K562 (cell line): Measurements from ENCODE around the gene HINT2. TPM values are rescaled to one million over a fixed set of nuclear protein-coding genes. Genes with fewer than 3 reads are reported as not detected.

ENCODE experiments used
- NR3C1 ChIP-seq: sonication (generic); formaldehyde crosslinking; IDR thresholded peaks from 2 replicates; pipeline ENCODE4 v1.8.1; 2022; ENCODE audit warnings: missing genetic modification reagents
- ZNF583 ChIP-seq: fragments of 250-450 bp; sonication (Bioruptor Pico); IDR thresholded peaks from 2 replicates; pipeline ENCODE4 v1.4.0; 2020
- polyA plus RNA-seq, 8 experiments: library from polyadenylated mRNA; depleted of rRNA in 4 of 8; stranded (reverse) in 5 of 8; unstranded in 3 of 8; fragments of >200 nt; fragmentation: Nextera tagmentation in 2 of 8; fragmentation: Illumina TruSeq in 1 of 8; extraction: Ambion mirVana in 2 of 8; extraction: Trizol in 1 of 8; gene quantifications; 2 replicates each; pipeline versions ENCODE4 v1.2.1 to v1.2.3, GENCODE V29; 2011 to 2014; ENCODE audit warnings: inconsistent platforms in 1 of 8, missing spikeins in 1 of 8
- total RNA-seq, 7 experiments: library from RNA; depleted of rRNA in 6 of 7; stranded (reverse); fragments of >200 nt in 6 of 7; fragmentation: Illumina TruSeq in 2 of 7; extraction: Trizol in 2 of 7; gene quantifications; 2 replicates each; pipeline versions ENCODE4 v1.2.1 to v1.2.3, GENCODE V29; 2011 to 2021; ENCODE audit warnings: low replicate concordance in 1 of 7
- TF ChIP-seq, protein P1 (sequence below), 2 experiments: fragments of 450-650 bp in 1 of 2; sonication (generic) in 1 of 2; formaldehyde crosslinking in 1 of 2; IDR thresholded peaks; 2 replicates each; pipeline versions ENCODE4 v1.7.1 to v1.9.0; 2016 to 2022; ENCODE audit warnings: inconsistent platforms in 1 of 2, mild to moderate bottlenecking in 1 of 2, missing genetic modification reagents in 1 of 2

Gene HINT2
- total and polyA plus RNA-seq, 9 of the 15 experiments (the other 6 are each of a cell fraction or from before 2014, with no cell fraction given) = 5.6 to 44.1 (median 27.9) TPM

DNA sequence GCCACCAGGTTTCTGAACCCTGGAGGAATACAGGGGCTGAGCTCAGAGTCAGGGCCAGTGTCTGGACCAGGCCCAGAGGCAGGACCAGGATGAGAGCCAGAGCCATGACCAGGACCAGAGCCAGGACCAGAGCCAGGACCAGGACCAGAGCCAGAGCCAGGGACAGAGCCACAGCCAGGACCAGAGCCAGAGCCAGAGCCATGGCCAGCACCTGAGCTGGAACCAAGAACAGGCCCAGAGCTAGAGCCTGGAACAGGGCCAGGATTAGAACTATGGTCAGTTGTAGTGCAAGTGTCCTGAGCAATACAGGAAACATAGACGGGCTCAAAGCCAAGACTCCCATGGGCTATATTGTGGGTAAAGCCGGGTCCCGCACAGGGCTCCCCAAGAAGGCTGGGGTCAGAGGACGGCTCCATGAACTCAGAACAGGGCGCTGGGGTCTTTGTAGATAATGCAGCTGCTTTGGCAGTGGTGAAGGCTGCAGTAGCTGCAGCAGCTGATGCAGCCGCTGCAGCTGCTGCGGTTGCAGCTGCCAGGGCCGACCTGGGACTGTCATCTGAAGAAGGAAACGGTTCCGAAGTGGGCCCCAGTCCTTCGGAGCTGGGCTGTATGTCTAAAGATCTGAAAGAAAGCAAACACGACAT is 3.3 kb downstream of the HINT2 start (continued):
- TF ChIP-seq, protein P1, sequence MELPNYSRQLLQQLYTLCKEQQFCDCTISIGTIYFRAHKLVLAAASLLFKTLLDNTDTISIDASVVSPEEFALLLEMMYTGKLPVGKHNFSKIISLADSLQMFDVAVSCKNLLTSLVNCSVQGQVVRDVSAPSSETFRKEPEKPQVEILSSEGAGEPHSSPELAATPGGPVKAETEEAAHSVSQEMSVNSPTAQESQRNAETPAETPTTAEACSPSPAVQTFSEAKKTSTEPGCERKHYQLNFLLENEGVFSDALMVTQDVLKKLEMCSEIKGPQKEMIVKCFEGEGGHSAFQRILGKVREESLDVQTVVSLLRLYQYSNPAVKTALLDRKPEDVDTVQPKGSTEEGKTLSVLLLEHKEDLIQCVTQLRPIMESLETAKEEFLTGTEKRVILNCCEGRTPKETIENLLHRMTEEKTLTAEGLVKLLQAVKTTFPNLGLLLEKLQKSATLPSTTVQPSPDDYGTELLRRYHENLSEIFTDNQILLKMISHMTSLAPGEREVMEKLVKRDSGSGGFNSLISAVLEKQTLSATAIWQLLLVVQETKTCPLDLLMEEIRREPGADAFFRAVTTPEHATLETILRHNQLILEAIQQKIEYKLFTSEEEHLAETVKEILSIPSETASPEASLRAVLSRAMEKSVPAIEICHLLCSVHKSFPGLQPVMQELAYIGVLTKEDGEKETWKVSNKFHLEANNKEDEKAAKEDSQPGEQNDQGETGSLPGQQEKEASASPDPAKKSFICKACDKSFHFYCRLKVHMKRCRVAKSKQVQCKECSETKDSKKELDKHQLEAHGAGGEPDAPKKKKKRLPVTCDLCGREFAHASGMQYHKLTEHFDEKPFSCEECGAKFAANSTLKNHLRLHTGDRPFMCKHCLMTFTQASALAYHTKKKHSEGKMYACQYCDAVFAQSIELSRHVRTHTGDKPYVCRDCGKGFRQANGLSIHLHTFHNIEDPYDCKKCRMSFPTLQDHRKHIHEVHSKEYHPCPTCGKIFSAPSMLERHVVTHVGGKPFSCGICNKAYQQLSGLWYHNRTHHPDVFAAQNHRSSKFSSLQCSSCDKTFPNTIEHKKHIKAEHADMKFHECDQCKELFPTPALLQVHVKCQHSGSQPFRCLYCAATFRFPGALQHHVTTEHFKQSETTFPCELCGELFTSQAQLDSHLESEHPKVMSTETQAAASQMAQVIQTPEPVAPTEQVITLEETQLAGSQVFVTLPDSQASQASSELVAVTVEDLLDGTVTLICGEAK (IDR thresholded peaks at IDR 0.05) = no peak
- TF ChIP-seq, protein P1 (CRISPR knock-in tag; IDR thresholded peaks at IDR 0.05) = no peak
- TF ChIP-seq ZNF583 = no peak
- no peak for TF ChIP-seq NR3C1 (CRISPR knock-in tag)
